Uterus (tissue), 4 donors: ENCODE data around the gene NTRK1. TPM values are rescaled to one million over a fixed set of nuclear protein-coding genes. Genes with fewer than 3 reads are reported as not detected.

Experiments
- DNase-seq, 2 donors: peaks; one replicate each; pipeline ENCODE4 v3.0.0-alpha.2; 2019 to 2020
- H3K27ac ChIP-seq, 2 donors: fragments of 200-600 bp; sonication (generic); 1 replicate in 1 of 2; 2 replicates in 1 of 2; pipeline ENCODE4 v1.5.1; 2016 to 2018
- H3K27me3 ChIP-seq, 2 donors: fragments of 200-600 bp; sonication (generic); one replicate each; pipeline ENCODE4 v1.5.1; 2018 to 2019; ENCODE audit warnings: control low read depth in 1 of 2
- H3K36me3 ChIP-seq, 2 donors: fragments of 200-600 bp; sonication (generic); one replicate each; pipeline ENCODE4 v1.5.1; 2019; ENCODE audit warnings: control low read depth in 1 of 2
- H3K4me1 ChIP-seq, 2 donors: fragments of 200-600 bp; sonication (generic); one replicate each; pipeline ENCODE4 v1.5.1; 2018 to 2019; ENCODE audit warnings: control low read depth in 1 of 2
- H3K4me3 ChIP-seq, 2 donors: fragments of 200-600 bp; sonication (generic); 1 replicate in 1 of 2; 2 replicates in 1 of 2; pipeline ENCODE4 v1.5.1; 2018 to 2019; ENCODE audit warnings: mild to moderate bottlenecking in 1 of 2
- H3K9me3 ChIP-seq, 2 donors: fragments of 200-600 bp; sonication (generic); one replicate each; pipeline ENCODE4 v1.5.1; 2019; ENCODE audit warnings: control low read depth in 1 of 2
- CTCF ChIP-seq, 4 experiments: fragments of 200-600 bp in 2 of 4; fragments of 450-650 bp in 2 of 4; sonication (generic) in 2 of 4; IDR thresholded peaks; one replicate each; pipeline ENCODE4 v1.5.1; 2016 to 2019; ENCODE audit warnings: antibody characterized with exemption in 4 of 4, mild to moderate bottlenecking in 2 of 4, moderate library complexity in 1 of 4
- POLR2A ChIP-seq, 2 donors: fragments of 450-650 bp; IDR thresholded peaks; one replicate each; pipeline ENCODE4 v1.6.1; 2016; ENCODE audit warnings: antibody characterized with exemption in 2 of 2, mild to moderate bottlenecking in 1 of 2, moderate library complexity in 1 of 2
- intact Hi-C: fragments of 100-400 bp; cut with DNase I; formaldehyde crosslinking; loops from one replicate; pipeline ENCODE4 v1.15.1; 2023; ENCODE audit warnings: low total_unique reads
- total RNA-seq, 4 donors: library from RNA; depleted of rRNA in 3 of 4; stranded (reverse); fragments of >200 nt in 3 of 4; gene quantifications; one replicate each; pipeline versions ENCODE4 v1.1.0 to v1.2.4, GENCODE V29; 2014 to 2023
- donor health status: DM: yes; HTN: yes; CAD: no.

Gene NTRK1
- total RNA-seq, 4 donors from 2014 or later = 0.35 to 19.2 (median 3.6) TPM

- Histone ChIP-seq H3K9me3 (no peaks in the 10 kb centered on the region), H3K4me1 (no peaks in the 10 kb centered on the region), H3K36me3 (no peaks in the 10 kb centered on the region), H3K4me3 (no peak overlapping the region), H3K27me3 (no peaks in the 10 kb centered on the region), H3K27ac (no peak overlapping the region)
- intact Hi-C loops = no loop called here
- no peak for TF ChIP-seq POLR2A (IDR thresholded peaks at IDR 0.05)
- TF ChIP-seq CTCF (IDR thresholded peaks at IDR 0.05) = no peak
- no peak for DNase-seq
Measured at GRCh38 chr1:156912861-156913808, 52.5 kb downstream of the NTRK1 start.

- no peak overlapping the region for H3K27ac ChIP-seq
- intact Hi-C loops = no loop called here
- no peaks in the 10 kb centered on the region for H3K9me3 ChIP-seq
- H3K4me3 ChIP-seq = no peak overlapping the region
- no peak for DNase-seq
- H3K27me3 ChIP-seq = no peaks in the 10 kb centered on the region
- TF ChIP-seq POLR2A (IDR thresholded peaks at IDR 0.05) = no peak
- TF ChIP-seq CTCF (IDR thresholded peaks at IDR 0.05) = no peak
- no peaks in the 10 kb centered on the region for H3K4me1 ChIP-seq
- H3K36me3 ChIP-seq = no peaks in the 10 kb centered on the region
Measured at GRCh38 chr1:156913809-156914387, 53.2 kb downstream of the NTRK1 start.

GRCh38 chr1:156914440-156914856 is 53.8 kb downstream of the NTRK1 start:
- DNase-seq = no peak
- Histone ChIP-seq H3K27me3 (no peaks in the 10 kb centered on the region), H3K4me3 (no peak overlapping the region), H3K4me1 (no peaks in the 10 kb centered on the region), H3K27ac (no peak overlapping the region), H3K36me3 (no peaks in the 10 kb centered on the region), H3K9me3 (no peaks in the 10 kb centered on the region)
- TF ChIP-seq CTCF (IDR thresholded peaks at IDR 0.05) (no peak), POLR2A (IDR thresholded peaks at IDR 0.05) (no peak)
- intact Hi-C loops = no loop called here

GRCh38 chr1:156920233-156921052 is 59.8 kb downstream of the NTRK1 start, which contains the start of gene LRRC71:
LRRC71 (plus strand) TSS chr1:156920632; CDS start chr1:156920804, 172 bp downstream.
- Histone ChIP-seq H3K4me1 (peaks cover 0 to 9% of the 10 kb centered on the region in 2 donors), H3K27ac (no peak within 1 kb of the TSS), H3K27me3 (peaks cover 4 to 14% of the 10 kb centered on the region in 2 donors), H3K4me3 (no peak within 1 kb of the TSS), H3K9me3 (no peaks in the 10 kb centered on the region), H3K36me3 (no peaks in the 10 kb centered on the region)
- DNase-seq = peak; percentile 64 to 79
- no peak for TF ChIP-seq POLR2A (IDR thresholded peaks at IDR 0.05)
- TF ChIP-seq CTCF (IDR thresholded peaks at IDR 0.05) = peak; percentile 64 to 96 (median 80)
- intact Hi-C loops = no loop called here
